H1 (cell line): ENCODE measurements around the gene RTEL1. TPM values are rescaled to one million over a fixed set of nuclear protein-coding genes. Genes with fewer than 3 reads are reported as not detected.

Source experiments
- CTCF ChIA-PET: fragments of 300-600 bp; sonication (Branson Sonifier 250); formaldehyde crosslinking; loops from one replicate; lab custom pipeline; 2021; ENCODE audit not compliant: partially characterized antibody; lab: Charles Lee
- POLR2A ChIA-PET: fragments of 300-600 bp; sonication (Branson Sonifier 250); formaldehyde crosslinking; loops from one replicate; lab custom pipeline; 2021; ENCODE audit warnings: inconsistent platforms; ENCODE audit not compliant: partially characterized antibody; lab: Charles Lee
- DNase-seq, 2 experiments: peaks; one replicate each; pipeline versions ENCODE4 v3.0.0 to v3.0.0-alpha.2; 2010 to 2022; ENCODE audit warnings: low spot score in 2 of 2, low read depth in 1 of 2, mixed read lengths in 1 of 2
- FAIRE-seq: peaks from 2 replicates; lab custom pipeline; 2011; peaks lifted over from hg19 to GRCh38; lab: Jason Lieb, UNC
- H2AFZ ChIP-seq: 2 replicates; pipeline ENCODE4 v1.8.1; 2012; ENCODE audit warnings: low read length, inconsistent platforms
- H2AK5ac ChIP-seq: 2 replicates; pipeline ENCODE4 v1.6.1; 2013; ENCODE audit warnings: low read depth, low read length
- H2BK120ac ChIP-seq: replicated peaks from 2 replicates; pipeline ENCODE3; 2013; ENCODE audit warnings: low read depth, low read length, inconsistent platforms
- H2BK12ac ChIP-seq: 2 replicates; pipeline ENCODE4 v1.6.1; 2013; ENCODE audit warnings: low read depth, low read length
- H2BK15ac ChIP-seq: 2 replicates; pipeline ENCODE4 v1.6.1; 2013; ENCODE audit warnings: low read length
- H2BK20ac ChIP-seq: 2 replicates; pipeline ENCODE4 v1.6.1; 2013; ENCODE audit warnings: low read length
- H2BK5ac ChIP-seq: 2 replicates; pipeline ENCODE4 v1.6.1; 2013; ENCODE audit warnings: low read depth, low read length
- H3K14ac ChIP-seq: 2 replicates; pipeline ENCODE4 v1.6.1; 2013; ENCODE audit warnings: inconsistent platforms; ENCODE audit not compliant: insufficient read length
- H3K18ac ChIP-seq: 2 replicates; pipeline ENCODE4 v1.6.1; 2013; ENCODE audit warnings: low read length; ENCODE audit errors: extremely low read depth
- H3K23ac ChIP-seq: 2 replicates; pipeline ENCODE4 v1.6.1; 2013; ENCODE audit warnings: inconsistent platforms; ENCODE audit not compliant: insufficient read length
- H3K23me2 ChIP-seq: 2 replicates; pipeline ENCODE4 v1.6.1; 2013; ENCODE audit warnings: low read depth, low read length
- H3K27ac ChIP-seq: 2 replicates; pipeline ENCODE4 v1.6.1; 2011; ENCODE audit warnings: low read depth, low read length, inconsistent platforms
- H3K27me3 ChIP-seq, 4 experiments: replicated peaks in 1 of 4; 1 replicate in 1 of 4; 2 replicates in 3 of 4; pipeline versions ENCODE4 v1.6.1 to v1.8.1; 2011 to 2013; ENCODE audit warnings: low read length in 3 of 4, mild to moderate bottlenecking in 3 of 4, inconsistent platforms in 2 of 4, mixed read lengths in 2 of 4, moderate library complexity in 1 of 4; ENCODE audit not compliant: control insufficient read depth in 3 of 4, insufficient read depth in 3 of 4; ENCODE audit errors: extremely low read depth in 1 of 4
- H3K36me3 ChIP-seq, 4 experiments: 2 replicates each; pipeline versions ENCODE4 v1.6.1 to v1.8.1; 2011 to 2013; ENCODE audit warnings: mild to moderate bottlenecking in 4 of 4, low read length in 3 of 4, moderate library complexity in 2 of 4, control low read depth in 1 of 4, inconsistent platforms in 1 of 4; ENCODE audit not compliant: insufficient read depth in 4 of 4, control insufficient read depth in 2 of 4
- H3K4ac ChIP-seq: replicated peaks from 2 replicates; pipeline ENCODE3; 2013; ENCODE audit warnings: low read length, low read depth, mixed read lengths, inconsistent platforms; ENCODE audit not compliant: insufficient read length
- H3K4me1 ChIP-seq, 4 experiments: replicated peaks in 1 of 4; 1 replicate in 1 of 4; 2 replicates in 3 of 4; pipeline versions ENCODE4 v1.6.1 to v1.8.1; 2011 to 2013; ENCODE audit warnings: low read length in 3 of 4, inconsistent platforms in 2 of 4, mixed read lengths in 1 of 4; ENCODE audit not compliant: insufficient read depth in 4 of 4, control insufficient read depth in 3 of 4
- H3K4me2 ChIP-seq, 2 experiments: 2 replicates each; pipeline versions ENCODE4 v1.6.1 to v1.8.1; 2011 to 2013; ENCODE audit warnings: low read depth in 2 of 2, low read length in 2 of 2, control low read depth in 1 of 2, inconsistent platforms in 1 of 2, mild to moderate bottlenecking in 1 of 2; ENCODE audit not compliant: insufficient read depth in 1 of 2
- H3K4me3 ChIP-seq, 4 experiments: fragments of 200-600, 300-600 bp in 1 of 4; sonication (generic), shearing (Covaris generic), sonication (Bioruptor Twin) in 1 of 4; 2 replicates each; pipeline versions ENCODE4 v1.5.1 to v1.8.1; 2011 to 2016; ENCODE audit warnings: low read length in 4 of 4, low read depth in 3 of 4, control low read depth in 2 of 4, inconsistent platforms in 2 of 4, mild to moderate bottlenecking in 2 of 4, mixed read lengths in 1 of 4, moderate library complexity in 1 of 4; ENCODE audit not compliant: insufficient read depth in 2 of 4; ENCODE audit errors: extremely low read depth in 1 of 4
- H3K56ac ChIP-seq: replicated peaks from 2 replicates; pipeline ENCODE3; 2013; ENCODE audit warnings: low read depth, mild to moderate bottlenecking, mixed read lengths, low read length, inconsistent platforms; ENCODE audit not compliant: insufficient read length
- H3K79me1 ChIP-seq: 2 replicates; pipeline ENCODE4 v1.6.1; 2013; ENCODE audit warnings: low read depth, low read length, control low read depth
- H3K79me2 ChIP-seq, 2 experiments: 2 replicates each; pipeline versions ENCODE4 v1.6.1 to v1.8.1; 2012 to 2013; ENCODE audit warnings: low read length in 2 of 2, mild to moderate bottlenecking in 2 of 2, inconsistent platforms in 1 of 2; ENCODE audit not compliant: insufficient read depth in 2 of 2, control insufficient read depth in 1 of 2
- H3K9ac ChIP-seq, 4 experiments: replicated peaks in 1 of 4; 1 replicate in 1 of 4; 2 replicates in 3 of 4; pipeline versions ENCODE4 v1.6.1 to v1.8.1; 2011 to 2013; ENCODE audit warnings: low read depth in 3 of 4, low read length in 3 of 4, control low read depth in 2 of 4, mild to moderate bottlenecking in 2 of 4, moderate library complexity in 2 of 4, inconsistent platforms in 1 of 4; ENCODE audit errors: extremely low read depth in 1 of 4
- H3K9me3 ChIP-seq, 2 experiments: 2 replicates each; pipeline versions ENCODE4 v1.6.1 to v1.8.1; 2012 to 2013; ENCODE audit warnings: mild to moderate bottlenecking in 2 of 2, moderate library complexity in 2 of 2, control low read depth in 1 of 2, inconsistent platforms in 1 of 2, low read depth in 1 of 2, low read length in 1 of 2, mixed read lengths in 1 of 2; ENCODE audit not compliant: insufficient read depth in 2 of 2
- H4K20me1 ChIP-seq, 2 experiments: replicated peaks in 1 of 2; 2 replicates each; pipeline versions ENCODE3 to v1.8.1; 2011 to 2013; ENCODE audit warnings: inconsistent platforms in 2 of 2, low read length in 2 of 2, mild to moderate bottlenecking in 1 of 2; ENCODE audit not compliant: insufficient read depth in 2 of 2, control insufficient read depth in 1 of 2
- H4K5ac ChIP-seq: 2 replicates; pipeline ENCODE4 v1.6.1; 2013; ENCODE audit warnings: low read length, low read depth, mixed read lengths, inconsistent platforms; ENCODE audit not compliant: insufficient read length
- H4K8ac ChIP-seq: 2 replicates; pipeline ENCODE4 v1.8.0; 2013; ENCODE audit warnings: mild to moderate bottlenecking, moderate library complexity, low read length, inconsistent platforms; ENCODE audit not compliant: insufficient read depth; ENCODE audit errors: extremely low read depth
- H4K91ac ChIP-seq: replicated peaks from 2 replicates; pipeline ENCODE3; 2013; ENCODE audit warnings: low read length, mixed read lengths, inconsistent platforms; ENCODE audit not compliant: insufficient read length
- EP300 ChIP-seq, 2 experiments: IDR thresholded peaks; 1 replicate in 1 of 2; 2 replicates in 1 of 2; pipeline ENCODE4 v1.6.1; 2011 to 2012; ENCODE audit warnings: low read depth in 2 of 2, low read length in 2 of 2, mild to moderate bottlenecking in 2 of 2, borderline replicate concordance in 1 of 2, inconsistent platforms in 1 of 2, moderate library complexity in 1 of 2
- JUN ChIP-seq: IDR thresholded peaks from 2 replicates; pipeline ENCODE4 v1.6.1; 2011; ENCODE audit warnings: low read depth, mild to moderate bottlenecking, improper control_type of control experiment, low read length
- JUND ChIP-seq: IDR thresholded peaks from 2 replicates; pipeline ENCODE4 v1.6.1; 2011; ENCODE audit warnings: mild to moderate bottlenecking, improper control_type of control experiment, low read length
- ZNF274 ChIP-seq: IDR thresholded peaks from 2 replicates; pipeline ENCODE4 v1.7.0; 2012; ENCODE audit warnings: low read length, borderline replicate concordance; ENCODE audit errors: extremely low read depth
- WGBS, 2 experiments: shearing (Covaris generic) in 1 of 2; methylation state at CpG; one replicate each; pipeline versions ENCODE4 v1.1.6 to v1.1.7; 2013 to 2015; ENCODE audit warnings: low lambda C conversion rate in 2 of 2, mixed read lengths in 2 of 2, inconsistent platforms in 1 of 2, low coverage in 1 of 2, missing lambda C conversion rate in 1 of 2; ENCODE audit not compliant: insufficient replicate concordance in 2 of 2, insufficient coverage in 1 of 2, insufficient read length in 1 of 2; ENCODE audit errors: extremely low coverage in 1 of 2, missing lambda C conversion rate in 1 of 2; 5-methylcytosine and 5-hydroxymethylcytosine counted together
- polyA plus RNA-seq, 7 experiments: library from polyadenylated mRNA; depleted of rRNA in 3 of 7; stranded (reverse) in 5 of 7; unstranded in 2 of 7; fragments of >200 nt in 5 of 7; fragments of 200-250 nt in 2 of 7; gene quantifications; 1 replicate in 5 of 7; 2 replicates in 1 of 7; 4 replicates in 1 of 7; pipeline versions ENCODE4 v1.2.1 to v1.2.3, GENCODE V29; 2011 to 2013; ENCODE audit warnings: missing spikeins in 2 of 7, mixed read lengths in 2 of 7
- total RNA-seq: library from RNA; stranded (reverse); fragmentation: NEBNext Ultra II Directional; extraction: Animal tissue kit (Norgen Biotek cat#: 25700); gene quantifications from 2 replicates; pipeline ENCODE4 v1.2.1, GENCODE V29; 2021

RTEL1 gene
- total and polyA plus RNA-seq, 2 of the 8 experiments (the other 6 are each of a cell fraction or from before 2014, with no cell fraction given): 16.2 to 37.1 TPM

DNA sequence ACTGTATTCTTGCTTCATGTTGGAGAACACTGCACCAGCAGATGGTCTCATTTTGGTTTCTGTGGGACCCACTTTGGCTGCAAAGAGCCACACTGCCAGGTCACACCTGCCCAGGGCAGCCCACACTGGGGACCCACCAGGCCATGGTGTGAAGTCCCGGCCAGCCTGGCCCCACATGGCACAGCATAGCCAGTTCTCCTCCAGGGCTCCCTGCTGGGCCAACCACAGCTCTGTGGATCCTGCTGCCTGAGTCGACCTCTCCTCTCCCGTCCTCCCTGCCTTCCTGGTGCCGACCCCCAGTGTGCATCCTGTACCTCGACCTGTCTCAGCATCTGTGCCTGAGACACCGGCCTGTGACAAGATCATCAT is 46.6 kb downstream of the RTEL1 start:
- no peak overlapping the region for H3K23ac ChIP-seq
- H2BK12ac ChIP-seq: no peak overlapping the region
- ChIA-PET POLR2A (interaction anchor here (0.6 to 4.7 kb wide), 4 partner anchors 8 to 30 kb away, joined by 3 to 49 read pairs (median 3); partner anchors contain the start of gene TNFRSF6B), CTCF (interaction anchor here (0.6 to 1.5 kb wide), 2 partner anchors 75 to 167 kb away, joined by 3 read pairs; no protein-coding TSS in a partner anchor)
- no peaks in the 10 kb centered on the region for H3K27me3 ChIP-seq
- no peak overlapping the region for H2AFZ ChIP-seq
- no peak overlapping the region for H2BK5ac ChIP-seq
- H3K79me2 ChIP-seq: peaks cover 0 to 28% of the 10 kb centered on the region in 2 experiments; a peak in 3 of 4 replicates
- no peak for DNase-seq
- peaks cover 5% of the 10 kb centered on the region; the same call in 1 of the 2 replicates for H3K23me2 ChIP-seq
- 79% methylated on average over 6 of the region's 6 CpGs; no CpG with 5 or more reads in 1 of the 2 experiments for WGBS, 2 experiments
- H2BK120ac ChIP-seq: no peak overlapping the region
- H2BK20ac ChIP-seq: no peak overlapping the region
- no peak overlapping the region for H3K4ac ChIP-seq
- H3K14ac ChIP-seq: no peak overlapping the region
- H2BK15ac ChIP-seq: no peak overlapping the region
- no peak overlapping the region for H3K4me3 ChIP-seq
- no peak overlapping the region for H2AK5ac ChIP-seq
- peaks cover 3 to 18% (median 8%) of the 10 kb centered on the region in 4 experiments; a peak in 5 of 8 replicates for H3K36me3 ChIP-seq
- peaks cover 6% of the 10 kb centered on the region; the same call in 1 of the 2 replicates for H3K79me1 ChIP-seq
- no peak overlapping the region for H4K8ac ChIP-seq
- H3K27ac ChIP-seq: no peak overlapping the region
- H3K9me3 ChIP-seq: no peaks in the 10 kb centered on the region
- no peak for FAIRE-seq
- H4K5ac ChIP-seq: no peak overlapping the region
- TF ChIP-seq ZNF274 (no peak), EP300 (IDR thresholded peaks at IDR 0.05; ENCODE audit: borderline replicate concordance in 1 of 2, low read depth in 2 of 2, low read length in 2 of 2) (no peak), JUN (no peak), JUND (no peak)
- no peak overlapping the region for H3K18ac ChIP-seq
- H4K20me1 ChIP-seq: peaks cover 8 to 17% of the 10 kb centered on the region in 2 experiments
- peaks cover 0 to 11% (median 6%) of the 10 kb centered on the region in 4 experiments; a peak in 5 of 7 replicates for H3K4me1 ChIP-seq
- H3K4me2 ChIP-seq: no peak overlapping the region
- no peak overlapping the region for H4K91ac ChIP-seq
- no peak overlapping the region for H3K56ac ChIP-seq
- H3K9ac ChIP-seq: no peak overlapping the region
